Inflammatory macrophage (primary cell): ENCODE results near the gene AHCYL2.
A peak's percentile ranks its signal among the peaks of the same experiment; 100 is the strongest.
"Not testable (repeated sequence)": the region's sequence is repeated elsewhere in the genome, so short reads cannot be mapped to it uniquely, and the experiment has no call there.

Experiments
- DNase-seq, 2 donors: peaks; one replicate each; pipeline ENCODE4 v3.0.0-alpha.2; 2020 to 2022

Gene AHCYL2

GRCh38 chr7:129427526-129428045 lies 202.8 kb downstream of the AHCYL2 start:
- no peak for DNase-seq

- no peak for DNase-seq
Measured at GRCh38 chr7:129431911-129432643, 207.2 kb downstream of the AHCYL2 start.

GRCh38 chr7:129433847-129434674 lies 209.2 kb downstream of the AHCYL2 start, which contains the start of gene STRIP2:
STRIP2 (plus strand) TSS chr7:129434432; CDS start chr7:129434473, 41 bp downstream.
- DNase-seq, result peak; percentile 67 to 79

GRCh38 chr7:129434675-129435318 lies 210.0 kb downstream of the AHCYL2 start:
- DNase-seq, result no peak

- DNase-seq, result no peak
Measured at GRCh38 chr7:129435414-129435829, 210.6 kb downstream of the AHCYL2 start.

GRCh38 chr7:129436335-129436923 lies 211.6 kb downstream of the AHCYL2 start:
- no peak for DNase-seq

- DNase-seq, result no peak
Measured at GRCh38 chr7:129437190-129437589, 212.4 kb downstream of the AHCYL2 start.

- no peak for DNase-seq
Measured at GRCh38 chr7:129438281-129438838, 213.5 kb downstream of the AHCYL2 start.

- peak; percentile 64 to 81 for DNase-seq
Measured at GRCh38 chr7:129438839-129439651, 214.2 kb downstream of the AHCYL2 start.

- no peak for DNase-seq
Measured at GRCh38 chr7:129439963-129440625, 215.3 kb downstream of the AHCYL2 start.

- DNase-seq, result no peak
Measured at GRCh38 chr7:129443612-129444011, 218.8 kb downstream of the AHCYL2 start.

- peak in 1 of 2 donors; percentile 16 for DNase-seq
Measured at GRCh38 chr7:129444776-129445175, 219.9 kb downstream of the AHCYL2 start.

GRCh38 chr7:129446925-129447324 lies 222.1 kb downstream of the AHCYL2 start:
- DNase-seq, result not testable (repeated sequence)

- DNase-seq, result not testable (repeated sequence)
Measured at GRCh38 chr7:129447445-129447844, 222.6 kb downstream of the AHCYL2 start.

GRCh38 chr7:129448608-129449007 lies 223.8 kb downstream of the AHCYL2 start:
- not testable (repeated sequence) for DNase-seq

GRCh38 chr7:129450295-129450694 lies 225.5 kb downstream of the AHCYL2 start:
- DNase-seq, result no peak

- DNase-seq, result no peak
Measured at GRCh38 chr7:129452589-129453231, 227.9 kb downstream of the AHCYL2 start.

GRCh38 chr7:129453510-129454248 lies 228.8 kb downstream of the AHCYL2 start:
- DNase-seq, result no peak

GRCh38 chr7:129454249-129454551 lies 229.4 kb downstream of the AHCYL2 start:
- no peak for DNase-seq

GRCh38 chr7:129456421-129456820 lies 231.6 kb downstream of the AHCYL2 start:
- no peak for DNase-seq
